Testis (tissue), 3 donors: ENCODE measurements around the gene PTPRA. TPM values are rescaled to one million over a fixed set of nuclear protein-coding genes. Genes with fewer than 3 reads are reported as not detected.
"Not testable (repeated sequence)": the region's sequence is repeated elsewhere in the genome, so short reads cannot be mapped to it uniquely, and the experiment has no call there.

ENCODE experiments used
- DNase-seq: peaks from one replicate; pipeline ENCODE4 v3.0.0-alpha.2; 2019
- H3K27ac ChIP-seq, 2 donors: fragments of 200-600 bp; sonication (generic); one replicate each; pipeline ENCODE4 v1.5.1; 2019
- H3K27me3 ChIP-seq: fragments of 200-600 bp; sonication (generic); one replicate; pipeline ENCODE4 v1.5.1; 2019
- H3K36me3 ChIP-seq: fragments of 200-600 bp; sonication (generic); one replicate; pipeline ENCODE4 v1.5.1; 2017; ENCODE audit warnings: low read depth; ENCODE audit errors: missing control alignments
- H3K4me1 ChIP-seq: fragments of 200-600 bp; sonication (generic); one replicate; pipeline ENCODE4 v1.5.1; 2019
- H3K4me3 ChIP-seq, 2 donors: fragments of 200-600 bp; sonication (generic); one replicate each; pipeline ENCODE4 v1.5.1; 2017 to 2019
- H3K9me3 ChIP-seq: fragments of 200-600 bp; sonication (generic); one replicate; pipeline ENCODE4 v1.5.1; 2017
- CTCF ChIP-seq, 3 experiments: fragments of 450-650 bp in 2 of 3; fragments of 200-600 bp in 1 of 3; sonication (generic) in 1 of 3; IDR thresholded peaks; one replicate each; pipeline ENCODE4 v1.5.1; 2016 to 2019; ENCODE audit warnings: antibody characterized with exemption in 3 of 3, mild to moderate bottlenecking in 2 of 3, moderate library complexity in 1 of 3
- POLR2A ChIP-seq: fragments of 450-650 bp; IDR thresholded peaks from one replicate; pipeline ENCODE4 v1.6.1; 2017; ENCODE audit warnings: antibody characterized with exemption, mild to moderate bottlenecking, moderate library complexity
- WGBS, 2 donors: methylation state at CpG; one replicate each; pipeline ENCODE4 v1.1.5; 2018; 5-methylcytosine and 5-hydroxymethylcytosine counted together
- intact Hi-C: fragments of 100-400 bp; cut with DNase I; formaldehyde crosslinking; loops from one replicate; pipeline ENCODE4 v1.15.1; 2023; ENCODE audit warnings: low total_unique reads
- polyA plus RNA-seq: library from polyadenylated mRNA; stranded (reverse); fragments of 350-450 nt; fragmentation: Illumina TruSeq; extraction: RNeasy Lipid Tissue Mini Kit (QIAGEN cat#74804); gene quantifications from one replicate; pipeline ENCODE4 v1.2.3, GENCODE V29; 2014; ENCODE audit warnings: low read depth, low replicate concordance; ENCODE audit not compliant: insufficient read depth
- total RNA-seq, 2 donors: library from RNA; depleted of rRNA; stranded (reverse); fragments of >200 nt; gene quantifications; one replicate each; pipeline ENCODE4 v1.2.3, GENCODE V29; 2016

Gene PTPRA
- total and polyA plus RNA-seq, 3 donors from 2014 or later = 52.0 to 83.8 (median 68.9) TPM

- Histone ChIP-seq H3K4me1 (no peaks in the 10 kb centered on the region), H3K27ac (no peak overlapping the region), H3K9me3 (no peaks in the 10 kb centered on the region), H3K27me3 (no peaks in the 10 kb centered on the region), H3K4me3 (no peak overlapping the region), H3K36me3 (no peaks in the 10 kb centered on the region)
- peak; percentile 28 for DNase-seq
- WGBS, 2 donors = 68 to 78% methylated on average over 3 of the region's 3 CpGs
- intact Hi-C loops = no loop called here
- TF ChIP-seq POLR2A = no peak
- no peak for TF ChIP-seq CTCF (IDR thresholded peaks at IDR 0.05)
Measured at GRCh38 chr20:3011752-3012151, 138.5 kb downstream of the PTPRA start.

GRCh38 chr20:3013771-3014170 lies 140.5 kb downstream of the PTPRA start:
- DNase-seq = no peak
- intact Hi-C loops = no loop called here
- Histone ChIP-seq H3K4me1 (no peaks in the 10 kb centered on the region), H3K4me3 (no peak overlapping the region), H3K27me3 (no peaks in the 10 kb centered on the region), H3K36me3 (no peaks in the 10 kb centered on the region), H3K9me3 (no peaks in the 10 kb centered on the region), H3K27ac (no peak overlapping the region)
- WGBS, 2 donors = 96 to 99% methylated on average over 5 of the region's 5 CpGs
- TF ChIP-seq POLR2A = no peak
- no peak for TF ChIP-seq CTCF (IDR thresholded peaks at IDR 0.05)

- TF ChIP-seq CTCF (IDR thresholded peaks at IDR 0.05) = no peak
- TF ChIP-seq POLR2A = no peak
- H3K9me3 ChIP-seq = no peaks in the 10 kb centered on the region
- no peak for DNase-seq
- H3K27ac ChIP-seq = no peak overlapping the region
- intact Hi-C loops = no loop called here
- H3K27me3 ChIP-seq = no peaks in the 10 kb centered on the region
- H3K4me3 ChIP-seq = no peak overlapping the region
- no peaks in the 10 kb centered on the region for H3K4me1 ChIP-seq
- H3K36me3 ChIP-seq = no peaks in the 10 kb centered on the region
- 95 to 96% methylated on average over 7 of the region's 7 CpGs for WGBS, 2 donors
Measured at GRCh38 chr20:3014179-3014578, 140.9 kb downstream of the PTPRA start.

- no peaks in the 10 kb centered on the region for H3K36me3 ChIP-seq
- WGBS, 2 donors = 89 to 95% methylated on average over 3 of the region's 3 CpGs
- intact Hi-C loops = no loop called here
- H3K9me3 ChIP-seq = no peaks in the 10 kb centered on the region
- no peak for DNase-seq
- no peaks in the 10 kb centered on the region for H3K4me1 ChIP-seq
- no peak overlapping the region for H3K4me3 ChIP-seq
- TF ChIP-seq CTCF (IDR thresholded peaks at IDR 0.05) (no peak), POLR2A (no peak)
- no peak overlapping the region for H3K27ac ChIP-seq
- no peaks in the 10 kb centered on the region for H3K27me3 ChIP-seq
Measured at GRCh38 chr20:3014662-3015061, 141.4 kb downstream of the PTPRA start.

- intact Hi-C loops, H3K4me3 ChIP-seq, H3K27me3 ChIP-seq, DNase-seq, H3K4me1 ChIP-seq, H3K27ac ChIP-seq, H3K36me3 ChIP-seq, H3K9me3 ChIP-seq: not testable (repeated sequence)
- 94 to 98% methylated on average over 5 of the region's 5 CpGs for WGBS, 2 donors
Measured at GRCh38 chr20:3015302-3015701, 142.0 kb downstream of the PTPRA start.
